Ascending aorta (tissue), 2 donors: ENCODE data around the gene KIAA0825. TPM values are rescaled to one million over a fixed set of nuclear protein-coding genes. Genes with fewer than 3 reads are reported as not detected.

Experiments used
- DNase-seq, 2 donors: peaks; one replicate each; pipeline ENCODE4 v3.0.0-alpha.2; 2019; ENCODE audit warnings: low spot score in 2 of 2
- H3K27ac ChIP-seq, 2 donors: fragments of 200-600 bp; sonication (generic); one replicate each; pipeline ENCODE4 v1.5.1; 2016 to 2017; ENCODE audit warnings: mild to moderate bottlenecking in 1 of 2
- H3K27me3 ChIP-seq: fragments of 200-600 bp; sonication (generic); one replicate; pipeline ENCODE4 v1.5.1; 2017
- H3K36me3 ChIP-seq, 2 donors: fragments of 200-600 bp; sonication (generic); one replicate each; pipeline ENCODE4 v1.5.1; 2016
- H3K4me1 ChIP-seq, 2 donors: fragments of 200-600 bp; sonication (generic); one replicate each; pipeline ENCODE4 v1.5.1; 2016 to 2017; ENCODE audit warnings: mild to moderate bottlenecking in 1 of 2
- H3K4me3 ChIP-seq, 2 donors: fragments of 200-600 bp; sonication (generic); one replicate each; pipeline ENCODE4 v1.5.1; 2016 to 2017; ENCODE audit warnings: mild to moderate bottlenecking in 1 of 2
- H3K9me3 ChIP-seq, 2 donors: fragments of 200-600 bp; sonication (generic); one replicate each; pipeline ENCODE4 v1.5.1; 2016
- CTCF ChIP-seq, 3 experiments: fragments of 200-600 bp in 2 of 3; fragments of 450-650 bp in 1 of 3; sonication (generic) in 2 of 3; IDR thresholded peaks; one replicate each; pipeline ENCODE4 v1.5.1; 2016 to 2019; ENCODE audit warnings: antibody characterized with exemption in 3 of 3, mild to moderate bottlenecking in 1 of 3, moderate library complexity in 1 of 3
- intact Hi-C: fragments of 100-400 bp; cut with DNase I; formaldehyde crosslinking; loops from one replicate; pipeline ENCODE4 v1.15.1; 2023
- total RNA-seq: library from RNA; depleted of rRNA; stranded (reverse); fragments of >200 nt; gene quantifications from one replicate; pipeline ENCODE4 v1.1.0, GENCODE V29; 2016

The KIAA0825 gene
- total RNA-seq, 1 donor from 2014 or later, result 2.4 TPM

- intact Hi-C loops, result no loop called here
- H3K9me3 ChIP-seq, result no peaks in the 10 kb centered on the region
- no peak overlapping the region for H3K27ac ChIP-seq
- no peak overlapping the region for H3K4me3 ChIP-seq
- no peak for TF ChIP-seq CTCF (IDR thresholded peaks at IDR 0.05)
- no peaks in the 10 kb centered on the region for H3K4me1 ChIP-seq
- no peak for DNase-seq
- no peaks in the 10 kb centered on the region for H3K36me3 ChIP-seq
- no peaks in the 10 kb centered on the region for H3K27me3 ChIP-seq
These were observed 214.9 kb downstream of the KIAA0825 start for GRCh38 chr5:94403483-94403882.

- Histone ChIP-seq H3K36me3 (no peaks in the 10 kb centered on the region), H3K4me3 (no peak overlapping the region), H3K4me1 (no peaks in the 10 kb centered on the region), H3K27ac (no peak overlapping the region), H3K27me3 (no peaks in the 10 kb centered on the region), H3K9me3 (no peaks in the 10 kb centered on the region)
- intact Hi-C loops, result no loop called here
- TF ChIP-seq CTCF (IDR thresholded peaks at IDR 0.05), result no peak
- DNase-seq, result no peak
These were observed 216.3 kb downstream of the KIAA0825 start for GRCh38 chr5:94402096-94402495.

- H3K27me3 ChIP-seq, result no peaks in the 10 kb centered on the region
- intact Hi-C loops, result no loop called here
- H3K27ac ChIP-seq, result no peak overlapping the region
- H3K4me3 ChIP-seq, result no peak overlapping the region
- no peak for TF ChIP-seq CTCF (IDR thresholded peaks at IDR 0.05)
- no peaks in the 10 kb centered on the region for H3K4me1 ChIP-seq
- DNase-seq, result no peak
- H3K9me3 ChIP-seq, result no peaks in the 10 kb centered on the region
- no peaks in the 10 kb centered on the region for H3K36me3 ChIP-seq
These were observed 220.9 kb downstream of the KIAA0825 start for GRCh38 chr5:94397508-94397907.

- Histone ChIP-seq H3K36me3 (no peaks in the 10 kb centered on the region), H3K27ac (no peak overlapping the region), H3K27me3 (no peaks in the 10 kb centered on the region), H3K9me3 (no peaks in the 10 kb centered on the region), H3K4me1 (no peaks in the 10 kb centered on the region), H3K4me3 (no peak overlapping the region)
- intact Hi-C loops, result no loop called here
- no peak for TF ChIP-seq CTCF (IDR thresholded peaks at IDR 0.05)
- DNase-seq, result no peak
These were observed 221.7 kb downstream of the KIAA0825 start for GRCh38 chr5:94396687-94397086.

GRCh38 chr5:94395468-94395867, 222.9 kb downstream of the KIAA0825 start:
- Histone ChIP-seq H3K4me3 (no peak overlapping the region), H3K27ac (no peak overlapping the region), H3K36me3 (no peaks in the 10 kb centered on the region), H3K4me1 (no peaks in the 10 kb centered on the region), H3K9me3 (no peaks in the 10 kb centered on the region), H3K27me3 (no peaks in the 10 kb centered on the region)
- intact Hi-C loops, result no loop called here
- no peak for DNase-seq
- TF ChIP-seq CTCF (IDR thresholded peaks at IDR 0.05), result no peak

- Histone ChIP-seq H3K27me3 (no peaks in the 10 kb centered on the region), H3K36me3 (no peaks in the 10 kb centered on the region), H3K4me1 (no peaks in the 10 kb centered on the region), H3K27ac (no peak overlapping the region), H3K4me3 (no peak overlapping the region), H3K9me3 (no peaks in the 10 kb centered on the region)
- DNase-seq, result no peak
- intact Hi-C loops, result no loop called here
- TF ChIP-seq CTCF (IDR thresholded peaks at IDR 0.05), result no peak
These were observed 226.4 kb downstream of the KIAA0825 start for GRCh38 chr5:94391996-94392395.
